ENCODE data around the gene ZC3H12A.

ZC3H12A gene

DNA sequence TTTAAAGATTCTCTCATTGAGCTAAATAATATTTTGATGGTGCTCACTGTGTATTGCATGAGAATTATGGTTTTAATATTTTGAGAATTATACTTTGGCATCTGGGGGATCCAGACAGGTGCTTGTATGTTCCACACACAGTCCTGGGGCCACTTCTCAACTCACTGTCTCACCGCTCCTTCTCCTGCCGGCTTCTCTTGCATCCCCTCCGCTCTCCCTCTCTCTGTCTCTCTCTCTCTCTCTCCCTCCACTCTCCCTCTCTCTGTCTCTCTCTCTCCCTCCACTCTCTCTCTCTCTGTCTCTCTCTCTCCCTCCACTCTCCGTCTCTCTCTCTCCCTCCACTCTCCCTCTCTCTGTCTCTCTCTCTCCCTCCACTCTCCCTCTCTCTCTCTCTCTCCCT, 32.2 kb upstream of the ZC3H12A start:
- FAIRE-seq, result no peak
- no peak for TF ChIP-seq POLR2A (IDR thresholded peaks at IDR 0.05; ENCODE audit: low read depth, low read length)
- DNase-seq (ENCODE audit: insufficient read length, low spot score), result no peak

DNA sequence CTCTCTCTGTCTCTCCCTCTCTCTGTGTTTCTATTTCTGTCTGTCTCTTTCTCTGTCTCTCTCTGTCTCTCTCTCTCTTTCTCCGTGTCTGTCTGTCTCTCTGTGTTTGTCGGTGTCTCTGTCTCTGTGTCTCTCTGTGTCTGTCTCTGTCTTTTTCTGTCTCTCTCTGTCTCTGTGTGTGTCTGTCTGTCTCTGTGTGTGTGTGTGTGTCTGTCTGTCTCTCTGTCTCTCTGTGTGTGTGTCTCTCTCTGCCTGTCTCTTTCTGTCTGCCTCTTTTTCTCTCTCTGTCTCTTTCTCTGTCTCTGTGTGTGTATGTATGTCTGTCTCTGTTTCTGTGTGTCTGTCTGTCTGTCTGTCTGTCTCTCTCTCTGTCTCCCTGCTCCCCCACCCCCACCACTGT, 31.7 kb upstream of the ZC3H12A start:
- no peak for FAIRE-seq

DNA sequence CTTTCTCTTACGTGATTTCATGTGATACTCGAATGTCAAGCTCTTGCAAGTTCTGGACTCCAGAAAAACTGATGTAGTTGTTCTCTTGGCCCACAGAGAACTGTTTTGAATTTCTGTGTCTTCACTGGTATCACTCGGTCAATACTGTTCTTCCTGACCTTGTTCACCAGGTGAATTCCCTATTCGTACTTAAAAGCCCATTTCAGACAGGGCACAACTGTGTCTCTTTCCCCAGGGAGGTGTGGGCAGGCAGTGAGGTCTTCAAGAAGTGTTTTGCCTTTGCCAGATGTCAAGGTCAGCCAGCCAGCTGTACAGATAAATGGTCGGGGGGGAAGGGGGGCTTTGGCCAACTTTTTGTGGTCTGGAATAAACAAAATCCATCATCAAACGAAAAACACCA, 27.5 kb upstream of the ZC3H12A start:
- no peak for FAIRE-seq
- DNase-seq (ENCODE audit: insufficient read length, low spot score), result no peak
- TF ChIP-seq POLR2A (IDR thresholded peaks at IDR 0.05; ENCODE audit: low read depth, low read length), result no peak

More for the DNA sequence above, 31.7 kb upstream of the ZC3H12A start:
- no peak for TF ChIP-seq POLR2A (IDR thresholded peaks at IDR 0.05; ENCODE audit: low read depth, low read length)
- DNase-seq (ENCODE audit: insufficient read length, low spot score), result no peak

DNA sequence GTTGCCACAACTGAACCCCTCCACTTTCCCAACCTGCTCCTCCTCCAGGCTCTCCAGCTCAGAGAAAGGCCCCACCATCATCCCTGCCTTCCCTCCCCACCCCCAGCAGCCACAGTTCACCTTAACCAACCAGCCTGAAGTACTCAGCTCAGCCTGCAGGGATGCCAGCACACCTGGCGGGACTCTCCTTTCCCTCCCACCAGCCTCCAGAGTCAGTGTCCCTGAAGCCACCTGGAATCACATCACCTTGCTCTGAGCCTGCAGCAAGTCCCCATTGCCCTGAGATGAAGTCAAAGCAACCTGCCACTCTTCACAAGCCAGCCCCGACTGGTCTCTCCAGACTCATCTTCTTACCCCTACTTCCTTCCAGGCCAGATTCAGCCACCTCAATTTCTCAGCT, 26.2 kb upstream of the ZC3H12A start:
- no peak for DNase-seq (ENCODE audit: insufficient read length, low spot score)
- no peak for TF ChIP-seq POLR2A (IDR thresholded peaks at IDR 0.05; ENCODE audit: low read depth, low read length)
- FAIRE-seq, result no peak

DNA sequence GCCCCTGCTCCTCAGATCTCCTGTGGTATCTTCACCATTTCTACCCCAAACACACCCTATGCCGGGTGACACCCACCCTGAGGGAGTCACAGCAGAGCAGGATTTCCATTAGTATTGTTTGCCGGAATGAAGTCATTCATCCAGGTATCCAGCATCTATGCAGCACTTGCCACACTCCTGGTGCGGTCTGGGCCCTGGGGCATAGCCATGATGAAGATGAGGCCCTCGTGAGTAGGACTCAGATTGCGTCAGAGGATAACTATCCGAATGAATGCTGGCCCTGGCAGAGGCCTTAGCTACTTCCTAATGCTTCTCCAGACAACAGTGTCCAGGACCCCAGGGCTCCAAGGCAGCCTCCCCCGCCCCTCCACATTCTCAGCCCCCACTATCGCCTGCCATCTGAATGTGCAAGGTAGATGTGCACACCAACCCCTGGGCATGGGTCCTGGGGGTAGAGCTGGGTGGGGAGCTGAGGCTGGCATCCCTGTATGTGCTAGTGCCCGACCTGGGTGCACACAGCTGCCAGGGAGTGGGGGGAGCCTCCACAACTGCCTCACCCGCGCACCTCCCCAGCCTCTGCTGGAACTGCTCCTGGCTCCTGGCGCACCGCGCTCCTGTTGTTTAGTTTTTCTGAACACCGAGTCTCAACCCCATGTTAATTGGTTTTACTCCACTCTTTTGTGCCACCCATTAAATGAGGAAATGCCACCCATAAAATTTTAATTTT, 25.5 kb upstream of the ZC3H12A start:
- FAIRE-seq, result no peak
- no peak for DNase-seq (ENCODE audit: insufficient read length, low spot score)
- no peak for TF ChIP-seq POLR2A (IDR thresholded peaks at IDR 0.05; ENCODE audit: low read depth, low read length)

DNA sequence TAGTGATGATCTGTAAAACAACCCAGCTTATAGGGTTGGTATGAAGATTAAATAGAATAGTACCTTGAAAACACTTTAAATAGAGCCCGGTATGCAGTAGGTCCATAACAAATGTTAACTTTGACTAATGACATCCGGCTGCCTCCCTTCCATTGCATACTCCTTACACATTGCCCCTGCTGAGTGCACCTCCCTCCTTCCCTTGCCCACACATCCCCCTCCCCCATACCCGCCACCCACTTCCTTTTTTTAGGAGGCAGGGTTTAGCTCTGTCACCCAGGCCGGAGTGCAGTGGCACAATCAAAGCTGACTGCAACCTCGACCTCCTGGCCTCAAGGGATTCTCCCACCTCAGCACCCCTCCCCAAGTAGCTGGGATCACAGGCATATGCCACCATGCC, 24.4 kb upstream of the ZC3H12A start:
- FAIRE-seq (no peak), DNase-seq (ENCODE audit: insufficient read length, low spot score) (no peak)
- TF ChIP-seq POLR2A (IDR thresholded peaks at IDR 0.05; ENCODE audit: low read depth, low read length), result no peak

DNA sequence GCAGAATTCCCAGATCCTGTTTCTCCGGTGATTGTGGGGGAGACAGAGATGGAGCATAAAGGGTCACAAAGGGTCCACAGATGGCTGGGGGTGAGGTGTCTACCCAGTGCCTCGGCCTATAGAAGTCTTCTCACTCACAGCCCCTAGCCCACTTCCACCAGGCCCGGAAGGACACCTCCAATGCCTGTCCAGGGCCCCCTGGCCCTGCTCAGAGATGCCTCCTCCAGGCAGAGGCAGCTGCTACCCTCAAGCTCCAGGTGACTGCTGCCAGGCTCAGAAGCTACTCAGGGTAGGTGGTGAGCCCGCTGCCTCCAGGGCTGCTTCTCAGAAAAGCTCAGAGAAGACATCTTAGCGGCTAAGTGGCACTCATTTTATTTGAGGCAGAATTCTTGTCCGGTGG, 22.0 kb upstream of the ZC3H12A start:
- TF ChIP-seq POLR2A (IDR thresholded peaks at IDR 0.05; ENCODE audit: low read depth, low read length), result no peak
- DNase-seq (ENCODE audit: insufficient read length, low spot score) (no peak), FAIRE-seq (no peak)

DNA sequence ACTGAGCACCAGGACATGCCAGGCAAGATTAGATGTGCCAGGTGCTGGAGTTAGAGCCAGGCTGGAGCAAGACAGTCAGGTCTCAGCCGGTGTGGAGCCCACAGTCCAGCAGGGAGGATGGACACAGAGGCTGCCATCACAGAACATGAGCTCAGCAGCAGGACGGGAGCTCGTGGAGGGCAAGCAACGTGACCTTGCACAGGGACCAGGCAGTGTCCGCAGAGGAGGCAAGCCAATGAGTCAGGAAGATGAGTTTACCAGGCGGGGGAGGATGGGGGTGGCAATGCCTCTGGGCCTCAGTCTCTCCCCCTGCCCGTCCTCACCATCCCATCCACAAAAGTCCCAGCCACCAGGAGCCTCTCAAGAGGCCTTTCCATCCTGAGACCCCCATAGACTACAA, 20.7 kb upstream of the ZC3H12A start:
- no peak for TF ChIP-seq POLR2A (IDR thresholded peaks at IDR 0.05; ENCODE audit: low read depth, low read length)
- no peak for DNase-seq (ENCODE audit: insufficient read length, low spot score)
- FAIRE-seq, result no peak

DNA sequence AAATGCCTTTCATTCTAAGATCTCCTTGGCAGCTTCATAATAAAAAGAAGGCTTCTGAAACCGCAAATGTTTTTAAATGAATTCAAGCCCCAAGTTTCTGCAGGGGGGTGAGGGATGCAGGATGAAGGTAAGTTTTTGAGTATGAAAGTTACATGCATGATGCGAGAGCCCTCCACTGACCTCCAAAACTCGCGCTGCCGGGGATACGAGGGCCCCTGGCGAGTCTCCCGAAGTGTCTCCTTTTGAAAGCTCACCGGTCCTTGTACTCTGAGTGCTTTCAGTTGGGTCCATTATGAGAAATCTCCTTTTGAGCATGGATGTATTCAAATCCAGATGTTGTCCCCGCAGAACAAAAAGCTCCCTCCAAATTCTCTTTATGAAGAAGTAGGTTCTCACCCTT, 18.9 kb upstream of the ZC3H12A start:
- no peak for DNase-seq (ENCODE audit: insufficient read length, low spot score)
- no peak for TF ChIP-seq POLR2A (IDR thresholded peaks at IDR 0.05; ENCODE audit: low read depth, low read length)
- FAIRE-seq, result no peak

DNA sequence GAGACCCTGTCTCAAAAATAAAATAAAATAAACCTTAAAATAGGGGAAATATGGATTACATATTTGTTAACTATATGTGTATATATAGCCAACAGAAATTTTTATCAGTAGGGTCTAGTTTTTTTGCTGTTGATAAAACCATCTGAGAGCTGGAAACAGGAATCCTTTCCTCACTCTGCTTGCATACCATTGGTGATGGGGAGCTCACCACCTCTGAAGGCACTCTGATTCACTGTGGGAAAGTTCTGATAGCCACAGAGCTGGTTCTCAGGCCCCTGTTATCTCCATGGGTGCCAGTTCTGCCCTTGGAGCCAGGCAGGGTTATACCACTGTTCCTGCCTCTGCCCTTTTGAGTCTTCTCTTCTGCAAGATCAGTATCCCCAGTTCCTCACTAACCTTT, 17.8 kb upstream of the ZC3H12A start:
- FAIRE-seq, result no peak

DNA sequence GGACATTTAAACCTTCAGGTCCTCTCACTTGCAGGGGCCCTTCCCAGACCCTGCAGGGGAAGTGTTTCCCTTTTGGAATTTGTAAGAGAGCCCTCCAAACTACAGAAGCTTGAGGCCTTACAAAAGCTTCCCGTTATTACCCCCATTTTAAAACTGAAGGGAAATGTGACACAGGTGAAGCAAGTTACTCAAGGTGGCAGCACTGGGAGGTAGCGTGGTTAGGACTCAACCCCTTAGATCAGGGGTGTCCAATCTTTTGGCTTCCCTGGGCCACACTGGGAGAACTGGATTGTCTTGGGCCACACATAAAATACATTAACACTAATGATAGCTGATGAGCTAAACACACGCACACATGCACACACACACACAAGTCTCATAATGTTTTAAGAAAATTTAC, 15.8 kb upstream of the ZC3H12A start:
- FAIRE-seq (no peak), DNase-seq (ENCODE audit: insufficient read length, low spot score) (no peak)
- TF ChIP-seq POLR2A (IDR thresholded peaks at IDR 0.05; ENCODE audit: low read depth, low read length), result no peak

More for the DNA sequence above, 17.8 kb upstream of the ZC3H12A start:
- TF ChIP-seq POLR2A (IDR thresholded peaks at IDR 0.05; ENCODE audit: low read depth, low read length), result no peak
- no peak for DNase-seq (ENCODE audit: insufficient read length, low spot score)

DNA sequence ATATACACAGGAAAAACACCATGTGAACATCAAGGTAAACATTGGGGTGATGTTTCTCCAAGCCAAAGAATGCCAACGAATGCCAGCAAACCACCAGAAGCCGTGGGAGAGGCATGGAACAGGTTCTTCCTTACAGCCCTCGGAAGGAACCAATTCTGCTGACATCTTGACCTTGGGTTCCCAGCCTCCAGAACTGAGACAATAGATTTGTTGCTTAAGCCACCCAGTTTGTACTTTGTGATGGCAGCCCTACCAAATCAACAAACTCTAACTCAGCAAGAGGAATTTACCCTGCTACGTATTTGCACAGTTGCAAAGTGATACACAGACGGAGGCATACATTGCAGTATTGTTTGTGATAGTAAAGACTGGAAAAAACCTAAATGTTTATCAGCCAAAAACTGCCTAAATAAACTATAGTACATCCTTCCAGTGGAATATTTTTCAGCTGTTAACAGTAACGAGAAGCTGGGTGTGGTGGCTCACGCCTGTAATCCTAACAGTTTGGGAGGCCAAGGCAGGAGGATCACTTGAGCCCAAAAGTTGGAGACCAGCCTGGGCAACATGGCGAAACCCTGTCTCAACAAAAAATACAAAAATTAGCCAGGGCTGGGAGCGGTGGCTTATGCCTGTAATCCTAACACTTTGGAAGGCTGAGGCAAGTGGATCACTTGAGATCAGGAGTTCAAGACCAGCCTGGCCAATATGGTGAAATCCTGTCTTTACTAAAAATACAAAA, 12.5 kb upstream of the ZC3H12A start:
- FAIRE-seq (no peak), DNase-seq (ENCODE audit: insufficient read length, low spot score) (no peak)
- TF ChIP-seq POLR2A (IDR thresholded peaks at IDR 0.05; ENCODE audit: low read depth, low read length), result no peak

DNA sequence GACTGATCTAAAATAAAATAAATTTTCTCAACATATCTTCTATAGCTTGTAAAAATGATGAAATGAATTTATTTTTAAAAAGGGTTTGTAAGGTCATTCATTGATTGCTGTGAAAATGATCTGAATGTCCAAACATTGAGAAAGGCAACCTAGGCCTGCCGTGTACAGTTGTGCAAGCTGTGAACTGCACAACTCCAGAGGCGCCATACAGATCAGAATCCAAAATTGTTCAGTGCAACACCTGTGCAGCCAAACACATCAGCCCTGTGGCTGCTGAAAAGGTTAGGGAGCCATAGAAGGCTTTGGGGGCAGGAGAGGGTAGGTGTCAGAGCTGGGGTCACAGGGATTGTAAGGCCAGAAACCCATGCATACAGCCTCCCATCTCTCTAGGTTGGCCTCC, 9.9 kb upstream of the ZC3H12A start:
- TF ChIP-seq POLR2A (IDR thresholded peaks at IDR 0.05; ENCODE audit: low read depth, low read length), result no peak
- no peak for FAIRE-seq
- no peak for DNase-seq (ENCODE audit: insufficient read length, low spot score)

DNA sequence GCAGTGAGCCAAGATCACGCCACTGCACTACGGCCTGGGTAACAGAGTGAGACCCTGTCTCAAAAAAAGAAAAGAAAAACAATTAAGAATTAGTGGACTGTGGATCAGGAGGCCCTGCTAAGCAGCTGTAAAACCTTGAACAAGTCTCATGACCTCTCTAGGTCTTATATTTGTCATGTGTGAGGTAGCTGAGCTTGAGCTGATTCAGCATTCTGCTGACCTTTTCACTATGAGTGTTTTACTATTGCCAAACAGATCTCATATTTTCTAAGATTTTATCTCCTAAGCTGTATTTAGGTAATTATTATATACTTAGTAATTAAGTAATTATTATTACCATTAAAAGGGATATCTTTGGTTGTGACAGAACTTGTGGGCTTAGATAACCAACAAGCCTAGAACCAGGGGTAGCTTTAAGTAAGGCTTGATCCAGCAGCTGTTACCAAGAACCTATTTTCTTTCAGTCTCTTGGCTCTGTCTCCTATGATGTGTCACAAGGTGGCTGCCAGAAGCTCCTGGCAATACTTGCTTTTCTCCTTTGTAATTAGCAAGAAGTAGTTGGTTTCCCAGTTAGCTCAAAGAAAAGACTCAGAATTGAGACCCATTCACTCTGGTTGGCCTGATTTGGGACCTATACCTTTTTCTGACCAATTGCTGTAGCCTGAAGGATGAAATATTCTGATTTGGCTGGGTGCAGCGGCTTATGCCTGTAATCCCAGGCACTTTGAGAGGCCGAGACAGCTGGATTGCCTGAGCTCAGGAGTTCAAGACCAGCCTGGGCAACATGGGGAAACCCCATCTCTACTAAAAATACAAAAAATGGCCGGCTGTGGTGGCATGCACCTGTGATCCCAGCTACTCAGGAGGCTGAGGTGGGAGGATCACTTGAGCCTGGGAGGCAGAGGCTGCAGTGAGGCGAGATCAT, 8.5 kb upstream of the ZC3H12A start:
- FAIRE-seq (no peak), DNase-seq (ENCODE audit: insufficient read length, low spot score) (no peak)
- TF ChIP-seq POLR2A (IDR thresholded peaks at IDR 0.05; ENCODE audit: low read depth, low read length), result no peak
